ENCODE results near the gene KIRREL3.

Gene KIRREL3

GRCh38 chr11:126766440-126766839 is 234.1 kb downstream of the KIRREL3 start:
- DNase-seq = no peak

- no peak for DNase-seq
Observed at GRCh38 chr11:126765196-126765595, 235.4 kb downstream of the KIRREL3 start.

- DNase-seq = no peak
Observed at GRCh38 chr11:126764231-126764630, 236.3 kb downstream of the KIRREL3 start.

DNA sequence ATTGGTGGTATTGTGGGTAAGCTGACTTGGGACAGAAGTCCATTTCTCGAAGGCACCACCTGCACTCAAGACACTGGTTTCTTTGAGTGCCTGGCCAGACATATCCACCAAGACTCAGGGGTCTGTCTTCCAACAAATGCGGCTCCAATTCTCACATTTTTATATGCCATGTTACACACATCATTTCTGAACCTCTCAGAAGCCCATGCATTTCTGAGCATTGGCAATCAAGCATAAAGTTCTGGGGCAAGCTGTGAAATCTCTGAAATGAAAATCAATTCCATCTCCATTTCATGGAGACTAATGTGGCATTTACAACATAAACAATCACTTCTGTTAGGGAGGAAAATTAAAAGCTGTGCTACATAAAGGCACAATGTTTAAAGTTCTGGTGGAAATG is 243.7 kb downstream of the KIRREL3 start:
- DNase-seq = no peak

DNA sequence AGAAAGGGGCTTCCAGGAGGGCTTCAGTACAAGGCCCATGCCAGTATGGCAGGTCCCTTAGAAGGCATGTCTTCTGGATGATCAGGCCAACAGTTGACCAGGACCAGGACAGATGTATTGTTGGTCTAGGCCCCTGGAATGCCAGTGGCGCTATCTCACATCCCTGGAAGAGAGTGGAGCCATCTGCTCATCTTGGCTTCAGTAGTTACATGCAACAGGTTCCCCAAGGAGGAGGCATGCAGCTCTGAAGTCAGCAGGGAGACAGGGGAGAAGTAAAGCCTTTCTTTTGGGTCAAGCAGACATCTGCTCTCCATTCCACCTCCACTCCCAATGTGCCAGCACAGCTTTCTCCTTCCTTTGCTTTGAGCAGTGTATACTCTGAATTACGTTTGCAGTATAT is 244.1 kb downstream of the KIRREL3 start:
- no peak for DNase-seq

DNA sequence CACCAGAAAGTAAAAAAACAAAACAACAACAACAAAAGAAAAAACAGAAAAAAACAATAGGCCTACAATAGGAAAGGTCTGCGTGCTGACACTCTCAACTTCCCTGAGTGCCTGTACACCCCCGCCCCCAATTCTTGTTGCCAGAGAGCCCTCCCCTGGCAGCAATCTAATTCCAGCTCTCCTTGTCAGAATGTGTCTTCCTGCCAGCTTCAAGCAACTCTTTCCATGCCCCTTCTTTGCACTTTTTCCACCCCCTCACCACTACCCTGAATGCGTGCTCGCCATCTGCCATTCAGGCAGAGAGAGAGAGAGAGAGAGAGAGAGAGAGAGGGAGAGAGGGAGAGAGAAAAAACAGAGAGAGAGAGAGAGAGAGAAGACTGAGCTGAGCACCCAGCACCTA is 245.0 kb downstream of the KIRREL3 start:
- DNase-seq = no peak

GRCh38 chr11:126754591-126755426 is 245.8 kb downstream of the KIRREL3 start:
- no peak for DNase-seq

DNA sequence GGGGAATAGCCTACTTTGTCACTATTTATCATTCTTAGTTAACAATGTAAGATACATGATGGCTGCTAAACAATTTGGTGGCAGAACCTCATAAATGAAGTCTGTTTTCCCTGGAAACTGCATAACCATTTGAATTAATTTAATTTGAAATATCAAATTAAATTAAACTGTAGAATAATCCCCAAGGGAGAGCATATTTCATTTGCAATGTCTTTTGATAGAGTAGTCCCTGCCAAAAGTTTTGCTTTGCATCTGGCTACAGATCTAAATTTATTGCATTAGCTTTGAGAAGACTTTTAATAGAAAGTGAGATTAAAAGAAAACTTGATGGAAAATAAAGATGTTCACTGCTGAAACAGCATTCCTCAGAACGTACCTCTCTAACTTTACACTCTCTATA is 246.6 kb downstream of the KIRREL3 start:
- no peak for DNase-seq

GRCh38 chr11:126751242-126751641 is 249.3 kb downstream of the KIRREL3 start:
- DNase-seq = no peak

DNA sequence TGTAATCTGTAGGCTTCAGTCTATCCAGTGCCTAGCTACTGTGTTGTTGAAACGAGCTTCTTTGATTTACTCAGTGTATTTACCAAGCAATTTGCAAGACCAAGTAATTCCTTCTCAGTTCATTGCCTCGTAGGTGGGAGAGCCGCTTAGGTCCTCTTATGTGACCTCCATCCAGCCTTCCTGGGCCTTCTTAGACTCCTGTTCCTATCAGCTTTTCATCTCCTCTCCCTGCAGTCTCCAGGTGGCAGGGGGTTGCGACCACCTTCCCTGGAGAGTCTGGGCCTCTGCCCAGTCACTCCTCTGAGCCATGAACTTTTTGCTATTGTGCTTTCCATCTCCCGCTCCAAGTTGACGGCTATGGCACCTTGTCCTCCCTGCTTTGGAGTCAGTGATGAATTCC is 251.8 kb downstream of the KIRREL3 start:
- no peak for DNase-seq

- DNase-seq = no peak
Observed at GRCh38 chr11:126748100-126748791, 252.3 kb downstream of the KIRREL3 start.

DNA sequence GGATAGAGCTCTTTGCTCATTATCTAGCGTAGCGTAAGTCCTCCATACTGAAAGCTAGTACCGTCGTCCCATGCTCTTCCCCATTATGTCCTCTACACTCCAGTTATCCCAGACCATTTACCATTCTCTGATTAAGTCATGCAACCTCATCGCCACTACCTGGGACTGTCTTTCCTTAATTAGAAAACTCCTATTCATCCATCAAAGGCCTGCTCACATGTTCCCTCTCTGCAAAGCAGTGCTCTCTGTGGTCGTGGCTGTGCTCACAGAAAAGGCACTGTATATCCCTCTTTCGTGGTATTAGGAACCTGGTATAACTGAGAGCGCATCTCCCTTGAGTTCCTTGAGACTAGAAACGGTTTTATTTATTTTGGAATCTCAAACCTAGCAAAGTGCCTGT is 253.3 kb downstream of the KIRREL3 start:
- DNase-seq = no peak

DNA sequence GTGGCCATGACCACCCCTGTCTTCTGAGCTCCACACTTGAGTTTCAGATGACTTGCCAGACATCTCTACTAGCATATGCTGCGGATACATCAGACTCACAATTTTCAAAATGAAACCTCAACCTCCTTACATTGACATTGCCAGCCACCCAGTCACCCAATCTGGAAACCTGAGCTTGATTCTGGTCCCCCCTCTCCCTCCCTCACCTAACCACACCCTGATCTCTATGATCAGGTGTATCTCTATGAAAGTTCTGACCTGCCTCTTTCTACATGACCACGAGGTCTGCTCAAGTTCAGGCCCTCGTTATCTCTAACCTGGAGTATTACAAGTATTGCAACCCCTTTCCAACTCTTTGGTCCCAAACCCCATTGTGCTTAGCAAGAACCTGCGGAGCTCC is 254.1 kb downstream of the KIRREL3 start:
- DNase-seq = no peak

GRCh38 chr11:126744699-126745098 is 255.9 kb downstream of the KIRREL3 start:
- no peak for DNase-seq

- DNase-seq = no peak
Observed at GRCh38 chr11:126743628-126744027, 256.9 kb downstream of the KIRREL3 start.

DNA sequence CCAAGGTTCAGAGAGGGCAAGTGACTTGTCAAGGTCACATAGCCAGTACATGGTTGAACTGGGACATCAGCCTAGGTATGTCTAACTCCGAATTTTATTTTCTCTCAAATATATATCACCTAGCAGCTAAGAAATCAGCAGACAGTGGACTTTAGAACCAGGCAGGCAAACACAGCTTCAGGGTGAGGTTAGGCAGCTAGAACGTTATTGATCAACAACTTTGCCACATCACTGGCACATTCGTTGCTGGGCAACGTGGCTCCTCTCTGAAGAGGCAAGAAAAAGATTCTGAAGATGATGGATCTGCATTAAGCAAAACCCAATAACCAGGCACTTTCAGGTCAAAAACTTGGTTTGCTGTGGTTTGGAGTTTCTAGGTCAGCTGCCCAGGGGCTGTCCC is 258.0 kb downstream of the KIRREL3 start:
- DNase-seq = no peak

- DNase-seq = no peak
Observed at GRCh38 chr11:126740846-126741245, 259.7 kb downstream of the KIRREL3 start.

- no peak for DNase-seq
Observed at GRCh38 chr11:126739499-126740145, 260.9 kb downstream of the KIRREL3 start.

DNA sequence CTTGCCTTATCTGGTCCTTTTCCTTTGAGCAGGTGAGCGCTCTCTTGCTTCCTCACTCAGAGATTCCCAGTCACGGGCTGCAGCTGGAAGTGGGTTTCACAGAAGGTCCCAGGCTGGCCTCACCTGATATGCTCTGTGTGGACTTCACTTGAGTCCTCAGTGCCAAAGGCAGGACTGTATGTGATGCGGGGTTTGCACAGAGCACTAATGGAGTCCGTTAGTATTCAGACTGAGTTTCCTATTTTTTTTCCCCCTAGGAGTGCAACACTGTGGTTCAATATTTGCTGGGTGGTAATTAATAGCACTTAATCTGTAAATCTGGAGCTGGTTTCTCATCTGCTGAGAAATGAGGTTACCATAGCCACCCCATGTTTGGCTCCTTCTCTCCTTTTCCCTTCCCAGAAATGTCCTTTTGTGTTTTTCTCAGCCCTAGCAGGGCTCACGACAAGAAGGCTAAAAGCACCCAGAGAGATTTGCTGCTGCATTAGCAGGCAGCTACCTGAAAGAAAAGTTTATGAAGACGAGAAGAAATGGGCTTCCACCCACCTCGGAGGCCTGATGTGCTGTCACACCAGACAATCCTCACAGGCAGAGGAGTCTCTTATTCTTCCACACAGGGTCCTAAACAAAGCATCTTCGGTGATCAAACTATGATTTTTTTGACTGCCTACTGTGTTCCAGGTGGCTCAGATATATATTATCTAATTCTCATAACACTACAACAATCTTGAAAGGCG is 262.1 kb downstream of the KIRREL3 start:
- no peak for DNase-seq

DNA sequence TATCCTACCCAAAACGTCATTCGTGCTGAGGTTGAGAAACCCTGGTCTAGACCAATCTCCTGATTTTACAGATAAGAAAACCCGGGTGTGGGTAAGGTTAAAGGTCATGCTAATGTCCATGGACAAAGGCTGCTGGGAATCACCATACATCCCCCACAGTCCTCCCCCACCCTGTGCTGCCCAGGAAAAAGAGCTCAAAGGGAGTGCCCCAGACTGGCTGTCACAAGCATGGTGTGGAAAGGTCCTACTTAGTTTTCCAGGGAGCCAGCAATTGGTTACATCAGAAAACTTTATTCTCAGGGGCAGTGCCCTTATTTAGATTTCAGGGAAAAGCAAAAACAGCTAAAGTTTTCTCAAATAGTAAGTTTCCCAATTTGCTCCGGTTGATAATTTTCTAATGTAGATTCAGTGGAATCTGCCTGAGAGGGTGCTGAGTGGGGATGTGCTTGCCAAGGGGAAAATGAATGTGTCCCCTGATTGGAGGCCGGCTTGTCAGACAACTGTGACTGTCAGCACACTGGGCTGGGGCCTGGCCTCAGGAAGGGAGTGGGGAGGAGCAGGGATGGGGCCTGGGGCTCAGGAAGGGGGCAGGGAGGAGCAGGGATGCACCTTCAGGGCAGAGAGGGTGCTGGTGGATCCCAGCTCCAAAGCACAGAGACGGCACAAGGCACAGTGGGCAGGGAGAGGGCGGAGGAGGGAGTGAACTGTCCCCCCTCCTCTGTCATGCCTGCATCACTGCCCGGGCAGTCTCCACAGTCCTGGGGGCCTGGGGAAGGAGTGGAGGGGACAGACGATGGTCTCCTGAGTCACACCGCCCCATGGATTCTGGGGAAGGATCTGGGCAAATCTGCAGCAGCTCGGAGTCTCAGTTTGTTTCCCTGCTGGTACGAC is 263.6 kb downstream of the KIRREL3 start:
- DNase-seq = no peak

DNA sequence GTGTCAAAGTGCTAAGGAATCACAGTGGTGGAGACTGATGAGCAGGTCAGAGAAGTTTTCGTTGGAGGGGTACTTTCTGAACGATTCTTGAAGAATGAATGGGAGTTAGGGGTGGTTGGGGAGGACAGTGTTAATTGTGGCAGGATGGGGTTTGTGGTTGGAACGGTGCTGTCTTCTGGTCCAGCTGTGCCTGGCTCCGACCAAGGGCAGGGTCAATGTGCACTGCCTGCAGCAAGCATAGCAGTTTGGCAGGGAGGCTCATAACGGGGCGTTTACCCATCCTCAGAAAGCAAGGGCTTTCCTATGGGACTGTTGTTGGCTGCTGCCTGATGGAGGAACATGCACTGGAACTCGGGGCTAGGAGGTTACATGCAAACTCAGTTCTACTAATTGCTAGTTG is 265.8 kb downstream of the KIRREL3 start:
- DNase-seq = no peak

GRCh38 chr11:126733685-126734084 is 266.9 kb downstream of the KIRREL3 start:
- no peak for DNase-seq
